ENCODE data around the gene MASP1. TPM values are rescaled to one million over a fixed set of nuclear protein-coding genes. Genes with fewer than 3 reads are reported as not detected.

MASP1 gene
- polyA plus RNA-seq, 1 donor (not counting 4 experiments of a cell fraction or from before 2014, with no cell fraction given): not detected

GRCh38 chr3:187269486-187269885 lies 22.1 kb downstream of the MASP1 start:
- Histone ChIP-seq H3K27me3 (ENCODE audit: control insufficient read depth, extremely low read depth, insufficient read depth, low read length) (no peaks in the 10 kb centered on the region), H4K20me1 (ENCODE audit: control insufficient read depth, extremely low read depth, insufficient read depth, low read length) (no peaks in the 10 kb centered on the region), H3K79me2 (ENCODE audit: control insufficient read depth, insufficient read depth, low read length) (no peaks in the 10 kb centered on the region), H3K9me1 (ENCODE audit: control insufficient read depth, extremely low read depth, insufficient read depth, low read length) (no peaks in the 10 kb centered on the region), H3K27ac (ENCODE audit: control insufficient read depth, insufficient read depth, low read length) (no peak overlapping the region), H3K4me1 (ENCODE audit: control insufficient read depth, extremely low read depth, insufficient read depth, low read length) (no peaks in the 10 kb centered on the region), H2AFZ (ENCODE audit: control insufficient read depth, low read length) (no peak overlapping the region), H3K4me3 (ENCODE audit: control insufficient read depth in 2 of 3, extremely low read depth in 1 of 3, insufficient read depth in 2 of 3, low read depth in 1 of 3, low read length in 3 of 3) (no peak overlapping the region), H3K9me3 (ENCODE audit: control insufficient read depth, low read depth, low read length) (peaks cover 3% of the 10 kb centered on the region), H3K9ac (ENCODE audit: control insufficient read depth, extremely low read depth, insufficient read depth, low read length) (no peak overlapping the region), H3K36me3 (ENCODE audit: control insufficient read depth in 2 of 2, extremely low read depth in 1 of 2, insufficient read depth in 2 of 2, low read length in 2 of 2) (no peaks in the 10 kb centered on the region), H3K4me2 (ENCODE audit: control insufficient read depth, extremely low read depth, insufficient read depth, low read depth, low read length) (no peak overlapping the region)
- no peak for FAIRE-seq
- TF ChIP-seq EZH2 (IDR thresholded peaks at IDR 0.05; ENCODE audit: low read length): no peak
- TF ChIP-seq, protein P1, sequence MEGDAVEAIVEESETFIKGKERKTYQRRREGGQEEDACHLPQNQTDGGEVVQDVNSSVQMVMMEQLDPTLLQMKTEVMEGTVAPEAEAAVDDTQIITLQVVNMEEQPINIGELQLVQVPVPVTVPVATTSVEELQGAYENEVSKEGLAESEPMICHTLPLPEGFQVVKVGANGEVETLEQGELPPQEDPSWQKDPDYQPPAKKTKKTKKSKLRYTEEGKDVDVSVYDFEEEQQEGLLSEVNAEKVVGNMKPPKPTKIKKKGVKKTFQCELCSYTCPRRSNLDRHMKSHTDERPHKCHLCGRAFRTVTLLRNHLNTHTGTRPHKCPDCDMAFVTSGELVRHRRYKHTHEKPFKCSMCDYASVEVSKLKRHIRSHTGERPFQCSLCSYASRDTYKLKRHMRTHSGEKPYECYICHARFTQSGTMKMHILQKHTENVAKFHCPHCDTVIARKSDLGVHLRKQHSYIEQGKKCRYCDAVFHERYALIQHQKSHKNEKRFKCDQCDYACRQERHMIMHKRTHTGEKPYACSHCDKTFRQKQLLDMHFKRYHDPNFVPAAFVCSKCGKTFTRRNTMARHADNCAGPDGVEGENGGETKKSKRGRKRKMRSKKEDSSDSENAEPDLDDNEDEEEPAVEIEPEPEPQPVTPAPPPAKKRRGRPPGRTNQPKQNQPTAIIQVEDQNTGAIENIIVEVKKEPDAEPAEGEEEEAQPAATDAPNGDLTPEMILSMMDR (optimal IDR thresholded peaks at IDR 0.05 in 1 of 3, IDR thresholded peaks at IDR 0.05 in 1 of 3, conservative IDR thresholded peaks at IDR 0.05 in 1 of 3; ENCODE audit: extremely low read depth in 1 of 3, insufficient read depth in 2 of 3, low read length in 3 of 3): no peak
- dilution Hi-C loops (cut with MboI; ENCODE audit: extremely low pct_ligation_motif_present, low sequenced_read_pairs): no loop called here
- no peak for DNase-seq (ENCODE audit: low read depth, low spot score)

DNA sequence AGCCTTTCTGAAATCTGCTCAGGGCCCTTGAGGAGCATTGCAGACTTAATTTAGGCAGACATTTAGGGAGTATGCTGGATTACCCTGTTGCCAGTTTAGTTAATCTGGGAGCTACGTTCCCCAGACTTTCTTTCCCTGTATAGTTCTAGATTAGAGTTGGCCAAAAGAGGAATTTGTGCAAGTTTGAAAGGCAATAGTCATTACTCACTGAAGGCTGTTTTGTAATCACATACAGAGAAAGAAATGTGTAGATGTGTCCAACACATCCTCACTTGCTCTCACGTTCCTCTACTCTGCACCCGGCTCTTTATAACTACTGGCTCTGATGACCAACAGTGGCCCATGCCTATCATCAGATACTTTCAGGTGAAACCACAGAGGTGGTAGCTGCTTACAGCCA lies 24.2 kb downstream of the MASP1 start:
- DNase-seq (ENCODE audit: low read depth, low spot score) (no peak), FAIRE-seq (no peak)
- Histone ChIP-seq H3K4me1 (ENCODE audit: control insufficient read depth, extremely low read depth, insufficient read depth, low read length) (no peaks in the 10 kb centered on the region), H3K79me2 (ENCODE audit: control insufficient read depth, insufficient read depth, low read length) (no peaks in the 10 kb centered on the region), H2AFZ (ENCODE audit: control insufficient read depth, low read length) (no peak overlapping the region), H3K27me3 (ENCODE audit: control insufficient read depth, extremely low read depth, insufficient read depth, low read length) (peaks cover 4% of the 10 kb centered on the region), H3K36me3 (ENCODE audit: control insufficient read depth in 2 of 2, extremely low read depth in 1 of 2, insufficient read depth in 2 of 2, low read length in 2 of 2) (no peaks in the 10 kb centered on the region), H3K4me3 (ENCODE audit: control insufficient read depth in 2 of 3, extremely low read depth in 1 of 3, insufficient read depth in 2 of 3, low read depth in 1 of 3, low read length in 3 of 3) (no peak overlapping the region), H3K9me3 (ENCODE audit: control insufficient read depth, low read depth, low read length) (peaks cover 3% of the 10 kb centered on the region), H3K27ac (ENCODE audit: control insufficient read depth, insufficient read depth, low read length) (no peak overlapping the region), H3K4me2 (ENCODE audit: control insufficient read depth, extremely low read depth, insufficient read depth, low read depth, low read length) (no peak overlapping the region), H3K9me1 (ENCODE audit: control insufficient read depth, extremely low read depth, insufficient read depth, low read length) (no peaks in the 10 kb centered on the region), H4K20me1 (ENCODE audit: control insufficient read depth, extremely low read depth, insufficient read depth, low read length) (no peaks in the 10 kb centered on the region), H3K9ac (ENCODE audit: control insufficient read depth, extremely low read depth, insufficient read depth, low read length) (no peak overlapping the region)
- TF ChIP-seq, protein P1 (optimal IDR thresholded peaks at IDR 0.05 in 1 of 3, IDR thresholded peaks at IDR 0.05 in 1 of 3, conservative IDR thresholded peaks at IDR 0.05 in 1 of 3; ENCODE audit: extremely low read depth in 1 of 3, insufficient read depth in 2 of 3, low read length in 3 of 3): no peak
- TF ChIP-seq EZH2 (IDR thresholded peaks at IDR 0.05; ENCODE audit: low read length): no peak
- dilution Hi-C loops (cut with MboI; ENCODE audit: extremely low pct_ligation_motif_present, low sequenced_read_pairs): no loop called here
